ENCODE data around the gene EXOG. TPM values are rescaled to one million over a fixed set of nuclear protein-coding genes. Genes with fewer than 3 reads are reported as not detected.

The EXOG gene
- total RNA-seq, 2 donors from 2014 or later = 15.9 to 23.8 TPM

DNA sequence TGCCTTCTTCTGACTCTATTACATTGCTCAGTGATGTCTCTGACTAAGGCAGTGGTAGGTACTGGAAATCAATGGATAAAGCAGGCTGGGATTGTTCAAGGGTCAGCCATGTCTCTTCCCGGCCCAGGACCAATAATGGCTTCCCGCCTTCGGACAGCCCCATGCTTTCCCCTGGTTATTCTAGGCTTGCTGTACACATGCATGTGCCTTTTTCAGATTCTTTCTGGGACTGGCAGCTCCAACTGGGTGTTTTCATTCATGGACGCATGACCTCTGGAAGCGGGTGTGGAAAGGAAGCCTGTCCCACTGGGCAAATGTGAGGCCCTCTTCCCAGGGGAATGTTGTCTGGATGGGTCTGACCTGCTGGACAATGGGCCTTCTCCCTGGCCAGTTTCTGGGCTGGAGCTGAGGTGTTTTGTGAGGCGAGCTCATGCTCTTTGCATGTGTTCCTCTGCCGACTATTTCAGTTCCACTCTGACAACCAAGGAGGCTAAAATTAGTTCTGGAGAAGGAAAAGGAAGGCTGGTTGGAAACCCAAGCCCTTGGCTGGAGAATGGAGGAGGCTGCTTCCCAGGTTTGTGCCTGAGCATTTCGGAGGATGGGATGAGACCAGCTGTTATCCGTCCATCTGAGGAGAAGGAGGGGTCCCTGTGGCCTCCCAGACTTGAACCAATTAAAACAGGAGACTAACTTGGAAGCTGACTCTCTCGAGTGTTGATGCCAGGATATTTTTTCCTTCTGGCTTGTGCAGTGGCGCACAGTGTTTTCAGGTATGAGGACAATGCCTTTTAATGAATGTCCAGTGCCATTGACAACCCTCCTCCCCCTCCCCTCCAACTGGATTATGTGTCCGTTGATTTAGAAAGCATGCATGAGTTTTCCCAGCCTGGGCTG lies 35.5 kb upstream of the EXOG start:
- peak overlapping the region; percentile 30 for H3K27ac Mint-ChIP-seq
- H3K36me3 Mint-ChIP-seq (ENCODE audit: low read depth) = no peaks in the 10 kb centered on the region
- no peaks in the 10 kb centered on the region for H3K9me3 Mint-ChIP-seq
- no peak overlapping the region for H3K4me3 Mint-ChIP-seq
- peaks cover 11% of the 10 kb centered on the region for H3K4me1 Mint-ChIP-seq
- ATAC-seq (replicated peaks) = no peak
- H3K27me3 Mint-ChIP-seq = no peaks in the 10 kb centered on the region

DNA sequence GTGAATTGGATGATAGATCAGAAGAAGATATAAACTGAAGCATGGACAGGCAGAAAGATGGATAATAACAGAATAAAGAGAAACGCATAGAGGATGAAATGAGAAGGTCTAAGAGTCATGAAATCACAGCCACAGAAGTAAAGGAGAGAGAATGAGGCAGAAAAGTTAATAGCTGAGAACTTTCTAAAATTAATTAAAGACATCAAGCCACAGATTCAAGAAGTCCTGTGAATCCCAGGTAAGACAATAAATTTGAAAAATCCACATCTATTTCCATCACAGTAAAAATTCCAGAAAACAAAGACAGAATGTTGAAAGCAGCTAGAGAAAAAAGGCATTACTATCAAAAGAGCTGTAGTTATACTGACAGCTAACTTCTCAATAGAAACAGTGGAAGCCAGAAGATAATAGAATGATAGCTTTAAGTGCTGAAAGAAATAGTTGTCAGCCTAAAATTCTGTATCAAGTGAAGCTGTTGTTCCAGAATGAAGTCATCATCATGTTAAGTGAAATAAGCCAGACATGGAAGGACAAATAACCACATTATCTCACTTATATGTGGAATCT lies 30.5 kb upstream of the EXOG start:
- Mint-ChIP-seq H3K4me3 (no peak overlapping the region), H3K36me3 (ENCODE audit: low read depth) (no peaks in the 10 kb centered on the region), H3K9me3 (peaks cover 11% of the 10 kb centered on the region), H3K4me1 (no peaks in the 10 kb centered on the region), H3K27me3 (no peaks in the 10 kb centered on the region), H3K27ac (no peak overlapping the region)
- no peak for ATAC-seq (replicated peaks)

DNA sequence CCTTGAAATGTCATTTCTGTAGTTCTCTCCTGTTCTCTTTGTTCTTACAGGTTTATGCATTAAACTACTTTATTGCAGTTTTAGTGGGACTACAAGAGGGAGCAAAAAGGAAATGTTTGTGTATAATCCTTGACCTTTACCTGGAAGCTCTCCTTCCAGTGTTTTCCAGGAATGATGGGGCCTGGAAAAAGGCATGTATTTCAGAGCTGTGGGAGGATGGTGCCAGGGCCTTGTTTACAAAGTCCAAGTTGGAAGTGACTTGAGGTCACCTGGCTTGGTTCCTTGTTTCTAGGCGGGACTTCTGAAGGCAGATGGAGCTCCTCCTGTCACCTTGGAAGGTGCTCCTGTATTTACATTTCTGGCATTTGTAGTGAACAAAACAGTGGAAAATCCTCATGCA lies 27.4 kb upstream of the EXOG start:
- ATAC-seq (replicated peaks) = no peak
- Mint-ChIP-seq H3K4me1 (peaks cover 15% of the 10 kb centered on the region), H3K4me3 (no peak overlapping the region), H3K27me3 (no peaks in the 10 kb centered on the region), H3K9me3 (peaks cover 11% of the 10 kb centered on the region), H3K27ac (no peak overlapping the region), H3K36me3 (ENCODE audit: low read depth) (no peaks in the 10 kb centered on the region)

DNA sequence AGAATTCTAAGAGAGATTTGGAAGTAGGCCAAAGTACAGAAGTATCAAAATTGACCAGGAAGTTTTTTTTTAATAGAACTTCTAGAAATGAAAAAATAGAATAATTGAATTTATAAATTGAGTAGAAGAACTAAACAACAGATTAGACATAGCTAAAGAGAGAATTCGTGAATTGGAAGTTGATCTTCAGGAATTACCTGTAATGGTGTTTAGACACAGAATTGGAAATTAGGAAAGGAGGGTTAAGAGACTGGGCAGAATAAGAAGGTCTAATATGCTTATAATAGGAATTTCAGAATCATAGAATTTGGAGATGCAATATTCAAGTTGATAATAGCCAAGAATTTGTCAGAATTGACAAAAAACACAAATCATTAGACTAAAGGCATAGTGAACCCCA lies 26.3 kb upstream of the EXOG start:
- Mint-ChIP-seq H3K27me3 (no peaks in the 10 kb centered on the region), H3K36me3 (ENCODE audit: low read depth) (no peaks in the 10 kb centered on the region), H3K9me3 (peaks cover 11% of the 10 kb centered on the region), H3K4me1 (peaks cover 19% of the 10 kb centered on the region), H3K4me3 (no peak overlapping the region), H3K27ac (no peak overlapping the region)
- ATAC-seq (replicated peaks) = no peak

DNA sequence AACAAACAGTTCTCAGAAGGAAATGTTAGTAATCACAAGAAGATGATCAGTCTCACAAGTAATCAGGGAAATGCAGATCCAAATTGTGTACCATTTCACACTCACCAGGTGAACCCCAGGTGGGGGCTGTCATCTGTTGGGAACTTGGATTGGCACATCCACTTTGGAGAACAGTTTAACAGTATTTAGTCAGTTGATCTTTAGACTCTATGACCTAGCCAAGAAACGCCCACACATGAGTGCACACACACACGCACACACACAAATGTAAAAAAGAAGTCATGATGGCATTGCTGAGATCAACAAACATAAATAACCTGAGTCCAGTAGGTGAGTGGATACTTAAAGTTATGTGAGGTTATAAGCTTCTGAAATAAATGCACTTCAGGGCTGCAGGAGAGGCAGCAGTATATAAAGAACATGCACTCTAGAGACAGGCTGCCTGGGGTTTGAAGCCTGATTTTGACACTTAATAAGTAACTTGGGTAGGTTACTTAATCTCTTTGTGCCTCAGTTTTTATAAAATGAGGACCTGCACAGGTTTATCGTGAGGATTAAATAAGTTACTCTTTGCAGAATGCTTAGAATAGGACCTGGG lies 24.8 kb upstream of the EXOG start:
- Mint-ChIP-seq H3K27me3 (no peaks in the 10 kb centered on the region), H3K36me3 (ENCODE audit: low read depth) (no peaks in the 10 kb centered on the region), H3K27ac (no peak overlapping the region), H3K9me3 (peaks cover 11% of the 10 kb centered on the region), H3K4me3 (no peak overlapping the region), H3K4me1 (peaks cover 19% of the 10 kb centered on the region)
- peak; percentile 21 for ATAC-seq (replicated peaks)

DNA sequence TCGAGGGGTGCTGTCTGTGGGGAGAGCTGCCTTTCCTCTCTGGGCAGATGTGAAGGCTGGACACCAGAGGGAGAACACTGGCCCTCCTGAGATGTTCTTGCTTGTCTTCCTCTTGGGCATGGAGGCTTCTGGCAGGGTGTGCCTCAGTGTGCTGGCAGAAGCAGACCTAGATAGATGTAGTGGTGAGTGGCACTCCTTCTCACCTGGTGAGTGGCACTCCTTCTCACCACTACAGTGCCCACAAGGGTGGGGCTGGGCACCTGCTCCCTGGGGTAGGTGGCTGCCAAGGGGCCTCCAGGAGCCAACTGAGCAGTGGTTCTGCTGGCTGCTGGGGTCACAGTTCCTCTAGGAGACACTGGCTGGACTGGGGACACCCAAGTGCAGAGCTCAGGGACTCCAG lies 23.8 kb upstream of the EXOG start:
- no peak overlapping the region for H3K4me3 Mint-ChIP-seq
- peaks cover 11% of the 10 kb centered on the region for H3K9me3 Mint-ChIP-seq
- H3K4me1 Mint-ChIP-seq = peaks cover 19% of the 10 kb centered on the region
- no peaks in the 10 kb centered on the region for H3K27me3 Mint-ChIP-seq
- no peaks in the 10 kb centered on the region for H3K36me3 Mint-ChIP-seq (ENCODE audit: low read depth)
- peak overlapping the region; percentile 34 for H3K27ac Mint-ChIP-seq
- ATAC-seq (replicated peaks) = no peak

DNA sequence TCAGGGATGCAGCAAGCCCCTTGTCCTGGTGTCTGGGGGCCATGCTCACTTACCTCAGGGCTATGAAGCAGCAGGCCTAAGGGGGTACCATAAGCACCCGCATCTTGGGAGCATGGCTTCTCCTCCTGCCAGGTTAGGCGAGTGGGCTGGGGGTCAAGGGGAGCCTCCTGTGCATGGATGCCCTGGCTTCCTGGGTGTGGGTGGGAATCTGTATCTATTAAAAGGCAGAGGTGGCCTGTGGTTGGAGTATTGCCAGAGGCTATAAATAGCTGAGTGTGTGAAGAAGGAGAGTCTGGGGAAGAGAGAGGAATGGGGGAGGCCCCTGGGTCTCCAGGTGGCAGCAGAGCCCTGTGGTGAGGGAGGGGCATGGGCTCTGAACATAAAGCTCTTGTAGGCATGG lies 22.9 kb upstream of the EXOG start:
- ATAC-seq (replicated peaks) = no peak
- Mint-ChIP-seq H3K36me3 (ENCODE audit: low read depth) (no peaks in the 10 kb centered on the region), H3K27me3 (no peaks in the 10 kb centered on the region), H3K27ac (peak overlapping the region; percentile 34), H3K4me1 (peaks cover 19% of the 10 kb centered on the region), H3K4me3 (no peak overlapping the region), H3K9me3 (peaks cover 11% of the 10 kb centered on the region)

DNA sequence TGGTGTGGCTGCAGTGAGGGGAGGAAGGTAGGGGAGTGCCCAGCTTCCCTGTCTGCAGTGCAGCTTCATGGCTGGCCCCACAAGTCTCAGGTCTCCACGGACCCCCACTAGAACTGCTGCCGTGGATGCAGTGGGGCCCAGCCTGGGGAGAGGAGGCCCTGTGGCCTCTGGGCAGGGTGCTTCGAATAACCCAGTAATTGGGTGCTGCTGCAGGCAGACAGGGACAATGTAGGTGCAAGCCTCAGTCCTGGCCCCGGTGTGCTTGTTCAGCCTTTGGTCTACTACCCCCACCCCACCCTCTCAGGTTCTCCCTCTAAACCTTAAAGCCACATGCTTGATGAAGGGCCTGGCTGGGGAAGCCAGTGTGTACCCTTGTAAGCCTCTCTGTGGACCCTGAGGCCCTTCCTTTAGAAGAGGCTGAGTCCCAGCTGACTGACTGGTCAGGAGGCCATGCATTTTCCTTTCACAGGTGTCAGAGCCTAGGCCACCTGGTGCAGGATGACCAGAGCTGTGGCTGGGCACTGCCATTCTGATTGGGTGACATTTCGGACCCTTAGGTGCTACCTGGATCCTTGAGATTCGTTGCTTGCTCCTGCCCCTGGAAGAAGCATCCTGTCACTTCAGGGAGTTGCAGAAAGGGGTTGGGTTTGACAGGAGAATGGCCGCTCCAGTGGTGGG lies 21.1 kb upstream of the EXOG start:
- H3K27ac Mint-ChIP-seq = no peak overlapping the region
- H3K4me1 Mint-ChIP-seq = peaks cover 19% of the 10 kb centered on the region
- ATAC-seq (replicated peaks) = no peak
- H3K27me3 Mint-ChIP-seq = no peaks in the 10 kb centered on the region
- no peak overlapping the region for H3K4me3 Mint-ChIP-seq
- peaks cover under 1% of the 10 kb centered on the region for H3K9me3 Mint-ChIP-seq
- H3K36me3 Mint-ChIP-seq (ENCODE audit: low read depth) = peaks cover 7% of the 10 kb centered on the region

DNA sequence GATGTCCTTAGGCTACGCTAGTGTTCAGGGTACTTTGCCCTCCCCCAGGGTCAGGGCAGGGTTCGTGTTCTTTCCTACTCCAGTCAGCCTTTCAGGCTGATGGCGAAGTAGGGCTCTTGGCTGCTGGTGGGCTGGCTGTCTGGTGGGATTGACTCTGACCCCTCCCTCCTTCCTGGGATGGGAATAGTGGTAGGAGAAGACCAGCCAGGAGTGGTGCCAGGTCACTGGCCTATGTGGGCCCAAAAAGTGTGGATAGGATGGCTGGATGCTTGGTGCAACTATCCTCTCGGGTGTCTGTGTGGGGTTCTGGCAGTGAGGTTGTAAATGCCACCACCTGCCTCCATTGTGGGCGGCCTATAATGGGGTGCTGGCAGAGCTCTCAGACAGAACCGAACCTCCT lies 20.4 kb upstream of the EXOG start:
- no peaks in the 10 kb centered on the region for H3K27me3 Mint-ChIP-seq
- peaks cover 13% of the 10 kb centered on the region for H3K36me3 Mint-ChIP-seq (ENCODE audit: low read depth)
- ATAC-seq (replicated peaks) = no peak
- H3K4me1 Mint-ChIP-seq = peaks cover 19% of the 10 kb centered on the region
- H3K27ac Mint-ChIP-seq = peak overlapping the region; percentile 70
- H3K9me3 Mint-ChIP-seq = no peaks in the 10 kb centered on the region
- H3K4me3 Mint-ChIP-seq = no peak overlapping the region

DNA sequence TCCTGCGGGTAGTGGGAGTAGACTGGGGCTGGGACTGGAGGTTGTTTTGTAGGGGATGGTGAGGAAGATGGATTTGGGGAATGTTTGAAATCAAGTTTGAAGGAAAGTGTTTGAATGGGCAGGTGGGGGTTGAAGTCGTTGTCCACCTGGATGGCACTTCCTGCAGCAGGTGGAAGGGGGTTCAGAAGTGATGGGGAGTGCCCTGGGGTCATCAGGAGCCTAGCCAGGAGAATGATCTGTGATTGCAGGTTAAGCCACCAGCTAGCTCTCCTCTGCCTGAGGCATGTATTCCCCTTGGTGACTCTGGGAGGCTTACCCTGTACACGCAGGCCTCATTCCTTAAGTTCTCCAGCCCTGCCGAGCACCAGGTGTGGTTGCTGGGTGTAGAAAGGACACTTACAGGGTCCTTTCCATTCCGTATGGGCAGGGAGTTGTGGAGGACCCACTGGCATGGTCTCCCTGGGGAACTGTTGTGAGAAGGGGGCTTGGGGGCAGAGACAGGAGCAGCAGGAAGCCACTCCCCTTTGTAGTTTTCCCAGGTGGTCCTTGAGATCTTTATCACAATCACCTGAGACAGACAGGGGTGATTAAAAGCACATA lies 19.9 kb upstream of the EXOG start:
- H3K36me3 Mint-ChIP-seq (ENCODE audit: low read depth) = peaks cover 17% of the 10 kb centered on the region
- no peaks in the 10 kb centered on the region for H3K9me3 Mint-ChIP-seq
- H3K4me1 Mint-ChIP-seq = peaks cover 19% of the 10 kb centered on the region
- peak overlapping the region; percentile 70 for H3K27ac Mint-ChIP-seq
- no peaks in the 10 kb centered on the region for H3K27me3 Mint-ChIP-seq
- no peak overlapping the region for H3K4me3 Mint-ChIP-seq
- no peak for ATAC-seq (replicated peaks)

DNA sequence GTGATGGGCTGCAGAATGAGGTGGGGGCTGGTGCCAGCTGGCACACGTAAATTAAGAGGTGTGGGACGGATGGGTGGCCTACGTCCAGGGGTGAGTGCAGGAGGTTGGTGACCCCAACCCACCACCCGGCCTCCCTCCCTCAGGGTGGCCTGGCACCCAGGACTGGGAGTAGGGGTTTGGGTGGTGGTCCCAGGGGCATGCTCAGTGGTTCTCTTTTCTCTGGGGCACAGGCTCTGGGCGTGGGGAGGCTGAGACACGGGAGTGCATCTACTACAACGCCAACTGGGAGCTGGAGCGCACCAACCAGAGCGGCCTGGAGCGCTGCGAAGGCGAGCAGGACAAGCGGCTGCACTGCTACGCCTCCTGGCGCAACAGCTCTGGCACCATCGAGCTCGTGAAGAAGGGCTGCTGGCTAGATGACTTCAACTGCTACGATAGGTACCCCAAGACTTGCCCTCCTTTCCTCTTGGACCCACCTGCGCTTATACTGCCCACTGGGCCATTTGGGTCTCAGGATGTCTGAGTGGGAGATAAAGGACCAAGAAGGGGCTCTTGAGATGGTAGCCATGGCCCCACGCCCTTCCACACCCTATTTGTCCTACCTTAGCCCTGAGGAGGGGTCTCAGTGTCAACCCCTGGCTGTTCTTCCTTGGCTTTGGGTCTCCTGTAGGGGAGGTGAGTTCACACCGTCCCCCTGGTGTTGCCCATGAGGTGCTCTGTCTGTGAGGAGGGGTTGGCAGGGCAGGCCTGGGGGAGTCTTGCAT lies 18.9 kb upstream of the EXOG start:
- Mint-ChIP-seq H3K27ac (no peak overlapping the region), H3K27me3 (no peaks in the 10 kb centered on the region), H3K9me3 (no peaks in the 10 kb centered on the region), H3K4me3 (no peak overlapping the region), H3K4me1 (peaks cover 16% of the 10 kb centered on the region), H3K36me3 (ENCODE audit: low read depth) (peaks cover 26% of the 10 kb centered on the region)
- ATAC-seq (replicated peaks) = no peak

DNA sequence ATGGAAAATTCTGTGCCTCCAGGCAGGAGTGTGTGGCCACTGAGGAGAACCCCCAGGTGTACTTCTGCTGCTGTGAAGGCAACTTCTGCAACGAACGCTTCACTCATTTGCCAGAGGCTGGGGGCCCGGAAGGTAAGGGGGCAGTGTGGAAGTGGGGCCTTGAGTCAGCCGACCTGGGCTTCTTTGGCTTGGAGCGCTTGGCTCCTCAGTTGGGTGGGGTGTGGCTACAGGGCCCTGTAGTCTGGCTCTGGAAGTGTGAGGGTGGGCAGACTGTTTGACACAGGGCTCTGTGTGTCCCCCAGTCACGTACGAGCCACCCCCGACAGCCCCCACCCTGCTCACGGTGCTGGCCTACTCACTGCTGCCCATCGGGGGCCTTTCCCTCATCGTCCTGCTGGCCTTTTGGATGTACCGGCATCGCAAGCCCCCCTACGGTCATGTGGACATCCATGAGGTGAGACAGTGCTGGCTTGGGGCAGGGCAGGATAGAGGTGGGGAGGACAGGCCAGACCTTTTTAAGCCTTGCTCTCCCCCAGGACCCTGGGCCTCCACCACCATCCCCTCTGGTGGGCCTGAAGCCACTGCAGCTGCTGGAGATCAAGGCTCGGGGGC lies 18.2 kb upstream of the EXOG start:
- H3K9me3 Mint-ChIP-seq = no peaks in the 10 kb centered on the region
- H3K4me3 Mint-ChIP-seq = no peak overlapping the region
- H3K27ac Mint-ChIP-seq = no peak overlapping the region
- H3K27me3 Mint-ChIP-seq = no peaks in the 10 kb centered on the region
- peaks cover 9% of the 10 kb centered on the region for H3K4me1 Mint-ChIP-seq
- H3K36me3 Mint-ChIP-seq (ENCODE audit: low read depth) = peaks cover 33% of the 10 kb centered on the region
- no peak for ATAC-seq (replicated peaks)

DNA sequence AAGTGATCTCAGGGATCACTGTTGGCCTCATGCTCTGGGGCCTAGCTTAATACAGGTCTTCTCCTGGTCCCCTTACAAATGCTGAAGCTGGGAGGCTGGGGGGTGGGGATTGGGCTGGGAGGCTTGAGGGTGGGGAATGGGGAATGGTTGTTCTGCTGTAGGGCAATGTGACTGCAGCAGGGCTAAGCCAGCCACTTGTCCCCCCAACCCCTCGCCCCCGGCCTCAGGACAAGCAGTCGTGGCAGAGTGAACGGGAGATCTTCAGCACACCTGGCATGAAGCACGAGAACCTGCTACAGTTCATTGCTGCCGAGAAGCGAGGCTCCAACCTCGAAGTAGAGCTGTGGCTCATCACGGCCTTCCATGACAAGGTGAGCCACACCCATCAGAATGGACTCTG lies 17.2 kb upstream of the EXOG start:
- Mint-ChIP-seq H3K27me3 (no peaks in the 10 kb centered on the region), H3K4me3 (no peak overlapping the region), H3K9me3 (no peaks in the 10 kb centered on the region), H3K36me3 (ENCODE audit: low read depth) (peaks cover 43% of the 10 kb centered on the region), H3K4me1 (peaks cover 5% of the 10 kb centered on the region), H3K27ac (no peak overlapping the region)
- no peak for ATAC-seq (replicated peaks)

All from activated T-helper 17 cell treated with anti-CD3 and anti-CD28 coated beads, Interleukin-2, amount 50 U/mL, for 72 hours (primary cell).